ENCODE results near the gene MX1. TPM values are rescaled to one million over a fixed set of nuclear protein-coding genes. Genes with fewer than 3 reads are reported as not detected.

MX1 gene
- total and polyA plus RNA-seq, 2 donors (not counting 1 experiment from before 2014, with no cell fraction given), result 10.3 to 17.5 TPM

DNA sequence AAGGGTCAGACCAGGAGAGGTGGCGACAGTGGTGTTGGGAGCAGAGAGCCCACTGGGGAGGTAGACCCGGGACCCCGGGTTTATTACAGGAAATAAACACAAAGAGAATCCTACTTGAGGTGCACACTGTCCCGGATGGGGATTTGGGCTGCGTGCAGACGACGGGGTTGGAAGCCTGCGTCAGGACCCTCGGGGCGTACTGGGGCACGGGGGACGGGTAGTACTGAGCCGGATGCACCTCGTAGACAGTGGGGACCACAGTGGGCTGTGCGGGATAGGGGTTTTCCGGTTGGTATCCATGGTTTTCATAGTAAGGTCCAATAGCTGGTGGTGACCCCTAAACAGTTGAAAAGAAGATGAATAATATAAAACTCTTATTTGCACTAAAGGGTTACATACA, 68.2 kb downstream of the MX1 start:
- Histone ChIP-seq H3K4me3 (replicated peaks in 1 of 4; ENCODE audit: control extremely low read depth in 1 of 4, insufficient read depth in 1 of 4, low read depth in 3 of 4, low read length in 4 of 4) (no peak overlapping the region), H3K36me3 (ENCODE audit: control insufficient read depth, insufficient read depth, low read length) (no peaks in the 10 kb centered on the region), H3K4me2 (ENCODE audit: extremely low read depth, insufficient read depth, low read length) (no peak overlapping the region), H3K79me2 (ENCODE audit: control insufficient read depth, insufficient read depth, low read length) (no peaks in the 10 kb centered on the region), H2AFZ (ENCODE audit: low read length) (no peak overlapping the region), H4K20me1 (ENCODE audit: control insufficient read depth, extremely low read depth, insufficient read depth, low read length) (no peaks in the 10 kb centered on the region), H3K4me1 (ENCODE audit: control insufficient read depth, extremely low read depth, insufficient read depth, low read length) (no peaks in the 10 kb centered on the region), H3K27ac (ENCODE audit: insufficient read depth, low read length) (no peak overlapping the region), H3K9ac (ENCODE audit: insufficient read depth, low read length) (no peak overlapping the region), H3K9me3 (ENCODE audit: control insufficient read depth, insufficient read depth, low read depth, low read length) (no peaks in the 10 kb centered on the region), H3K27me3 (ENCODE audit: control insufficient read depth, insufficient read depth, low read length) (no peaks in the 10 kb centered on the region)
- DNase-seq (ENCODE audit: low read depth in 2 of 2), result no peak
- TF ChIP-seq EZH2 (IDR thresholded peaks at IDR 0.05; ENCODE audit: low read length, missing control alignments), result no peak
- TF ChIP-seq, protein P1, sequence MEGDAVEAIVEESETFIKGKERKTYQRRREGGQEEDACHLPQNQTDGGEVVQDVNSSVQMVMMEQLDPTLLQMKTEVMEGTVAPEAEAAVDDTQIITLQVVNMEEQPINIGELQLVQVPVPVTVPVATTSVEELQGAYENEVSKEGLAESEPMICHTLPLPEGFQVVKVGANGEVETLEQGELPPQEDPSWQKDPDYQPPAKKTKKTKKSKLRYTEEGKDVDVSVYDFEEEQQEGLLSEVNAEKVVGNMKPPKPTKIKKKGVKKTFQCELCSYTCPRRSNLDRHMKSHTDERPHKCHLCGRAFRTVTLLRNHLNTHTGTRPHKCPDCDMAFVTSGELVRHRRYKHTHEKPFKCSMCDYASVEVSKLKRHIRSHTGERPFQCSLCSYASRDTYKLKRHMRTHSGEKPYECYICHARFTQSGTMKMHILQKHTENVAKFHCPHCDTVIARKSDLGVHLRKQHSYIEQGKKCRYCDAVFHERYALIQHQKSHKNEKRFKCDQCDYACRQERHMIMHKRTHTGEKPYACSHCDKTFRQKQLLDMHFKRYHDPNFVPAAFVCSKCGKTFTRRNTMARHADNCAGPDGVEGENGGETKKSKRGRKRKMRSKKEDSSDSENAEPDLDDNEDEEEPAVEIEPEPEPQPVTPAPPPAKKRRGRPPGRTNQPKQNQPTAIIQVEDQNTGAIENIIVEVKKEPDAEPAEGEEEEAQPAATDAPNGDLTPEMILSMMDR (conservative IDR thresholded peaks at IDR 0.05 in 1 of 2, IDR thresholded peaks at IDR 0.05 in 1 of 2; ENCODE audit: low read depth in 1 of 2, low read length in 2 of 2), result no peak

DNA sequence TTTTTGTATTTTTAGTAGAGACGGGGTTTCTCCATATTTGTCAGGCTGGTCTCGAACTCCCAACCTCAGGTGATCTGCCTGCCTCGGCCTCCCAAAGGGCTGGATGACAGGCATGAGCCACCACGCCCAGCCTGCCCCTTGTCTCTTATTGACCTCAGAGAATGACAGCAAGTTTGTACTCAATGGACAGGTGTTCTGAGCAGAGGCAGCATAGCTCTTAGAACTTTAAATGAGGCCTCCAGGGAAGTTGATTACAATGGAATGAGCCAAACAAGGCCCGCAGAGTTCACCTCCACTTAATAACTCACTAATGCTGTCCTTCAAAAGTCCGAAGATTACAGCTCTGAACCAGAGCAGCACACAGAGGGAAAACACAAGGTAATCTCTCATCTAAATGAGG, 71.0 kb downstream of the MX1 start:
- Histone ChIP-seq H3K79me2 (ENCODE audit: control insufficient read depth, insufficient read depth, low read length) (no peaks in the 10 kb centered on the region), H3K36me3 (ENCODE audit: control insufficient read depth, insufficient read depth, low read length) (no peaks in the 10 kb centered on the region), H3K27ac (ENCODE audit: insufficient read depth, low read length) (no peak overlapping the region), H3K27me3 (ENCODE audit: control insufficient read depth, insufficient read depth, low read length) (peaks cover 3% of the 10 kb centered on the region), H3K9ac (ENCODE audit: insufficient read depth, low read length) (no peak overlapping the region), H2AFZ (ENCODE audit: low read length) (no peak overlapping the region), H3K4me1 (ENCODE audit: control insufficient read depth, extremely low read depth, insufficient read depth, low read length) (no peaks in the 10 kb centered on the region), H4K20me1 (ENCODE audit: control insufficient read depth, extremely low read depth, insufficient read depth, low read length) (no peaks in the 10 kb centered on the region), H3K4me2 (ENCODE audit: extremely low read depth, insufficient read depth, low read length) (no peak overlapping the region), H3K4me3 (replicated peaks in 1 of 4; ENCODE audit: control extremely low read depth in 1 of 4, insufficient read depth in 1 of 4, low read depth in 3 of 4, low read length in 4 of 4) (no peak overlapping the region), H3K9me3 (ENCODE audit: control insufficient read depth, insufficient read depth, low read depth, low read length) (no peaks in the 10 kb centered on the region)
- no peak for DNase-seq (ENCODE audit: low read depth in 2 of 2)
- TF ChIP-seq, protein P1 (conservative IDR thresholded peaks at IDR 0.05 in 1 of 2, IDR thresholded peaks at IDR 0.05 in 1 of 2; ENCODE audit: low read depth in 1 of 2, low read length in 2 of 2), result no peak
- no peak for TF ChIP-seq EZH2 (IDR thresholded peaks at IDR 0.05; ENCODE audit: low read length, missing control alignments)

DNA sequence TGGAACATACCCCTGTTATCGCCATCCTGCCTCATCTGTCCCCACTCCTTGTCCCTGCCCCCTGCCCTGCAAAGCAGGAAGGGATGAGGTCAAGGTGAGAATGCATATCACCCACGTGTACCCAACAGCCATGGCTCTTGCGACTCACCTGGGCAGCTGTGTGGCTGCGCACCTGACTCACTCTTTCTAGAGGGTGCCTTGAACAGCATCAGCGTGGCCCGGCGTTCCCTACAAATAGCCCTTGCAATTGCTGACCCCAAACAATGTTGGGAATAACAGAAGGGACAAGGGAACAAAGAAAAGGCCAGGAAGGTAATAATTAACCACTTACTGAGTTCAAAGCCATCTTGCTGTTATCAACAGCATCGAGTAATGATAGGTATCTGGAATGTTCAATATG, 71.7 kb downstream of the MX1 start:
- H3K4me1 ChIP-seq (ENCODE audit: control insufficient read depth, extremely low read depth, insufficient read depth, low read length), result no peaks in the 10 kb centered on the region
- no peak overlapping the region for H3K4me3 ChIP-seq (replicated peaks in 1 of 4; ENCODE audit: control extremely low read depth in 1 of 4, insufficient read depth in 1 of 4, low read depth in 3 of 4, low read length in 4 of 4)
- H3K9ac ChIP-seq (ENCODE audit: insufficient read depth, low read length), result no peak overlapping the region
- H3K36me3 ChIP-seq (ENCODE audit: control insufficient read depth, insufficient read depth, low read length), result no peaks in the 10 kb centered on the region
- H4K20me1 ChIP-seq (ENCODE audit: control insufficient read depth, extremely low read depth, insufficient read depth, low read length), result no peaks in the 10 kb centered on the region
- H3K4me2 ChIP-seq (ENCODE audit: extremely low read depth, insufficient read depth, low read length), result no peak overlapping the region
- H2AFZ ChIP-seq (ENCODE audit: low read length), result no peak overlapping the region
- peaks cover 5% of the 10 kb centered on the region for H3K27me3 ChIP-seq (ENCODE audit: control insufficient read depth, insufficient read depth, low read length)
- no peaks in the 10 kb centered on the region for H3K9me3 ChIP-seq (ENCODE audit: control insufficient read depth, insufficient read depth, low read depth, low read length)
- DNase-seq (ENCODE audit: low read depth in 2 of 2), result no peak
- TF ChIP-seq, protein P1 (conservative IDR thresholded peaks at IDR 0.05 in 1 of 2, IDR thresholded peaks at IDR 0.05 in 1 of 2; ENCODE audit: low read depth in 1 of 2, low read length in 2 of 2), result no peak
- no peak for TF ChIP-seq EZH2 (IDR thresholded peaks at IDR 0.05; ENCODE audit: low read length, missing control alignments)
- H3K27ac ChIP-seq (ENCODE audit: insufficient read depth, low read length), result no peak overlapping the region
- H3K79me2 ChIP-seq (ENCODE audit: control insufficient read depth, insufficient read depth, low read length), result no peaks in the 10 kb centered on the region
